ENCODE measurements around the gene GPHN.

DNA sequence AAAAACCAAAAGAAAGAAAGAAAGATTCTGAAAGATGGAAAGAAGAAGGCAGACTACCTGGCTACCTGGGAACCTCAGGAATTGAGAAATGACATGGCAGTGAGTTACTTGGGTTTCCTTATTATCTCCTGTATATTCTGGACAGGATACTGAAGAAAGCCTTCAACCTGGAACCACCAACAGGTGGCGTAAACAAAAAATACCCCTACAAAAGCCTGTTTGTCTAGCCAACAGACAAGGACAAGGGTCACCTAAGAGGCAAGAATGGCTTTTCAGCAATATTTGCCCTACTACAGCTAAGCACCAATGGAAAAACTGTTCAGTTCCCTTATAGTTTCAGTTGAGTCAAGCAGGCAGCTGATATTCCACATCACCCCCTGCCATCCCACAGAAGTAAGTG is 274.9 kb downstream of the GPHN start:
- TF ChIP-seq MYC (IDR thresholded peaks at IDR 0.05; ENCODE audit: borderline replicate concordance, low read length): no peak
- TF ChIP-seq, protein P1, sequence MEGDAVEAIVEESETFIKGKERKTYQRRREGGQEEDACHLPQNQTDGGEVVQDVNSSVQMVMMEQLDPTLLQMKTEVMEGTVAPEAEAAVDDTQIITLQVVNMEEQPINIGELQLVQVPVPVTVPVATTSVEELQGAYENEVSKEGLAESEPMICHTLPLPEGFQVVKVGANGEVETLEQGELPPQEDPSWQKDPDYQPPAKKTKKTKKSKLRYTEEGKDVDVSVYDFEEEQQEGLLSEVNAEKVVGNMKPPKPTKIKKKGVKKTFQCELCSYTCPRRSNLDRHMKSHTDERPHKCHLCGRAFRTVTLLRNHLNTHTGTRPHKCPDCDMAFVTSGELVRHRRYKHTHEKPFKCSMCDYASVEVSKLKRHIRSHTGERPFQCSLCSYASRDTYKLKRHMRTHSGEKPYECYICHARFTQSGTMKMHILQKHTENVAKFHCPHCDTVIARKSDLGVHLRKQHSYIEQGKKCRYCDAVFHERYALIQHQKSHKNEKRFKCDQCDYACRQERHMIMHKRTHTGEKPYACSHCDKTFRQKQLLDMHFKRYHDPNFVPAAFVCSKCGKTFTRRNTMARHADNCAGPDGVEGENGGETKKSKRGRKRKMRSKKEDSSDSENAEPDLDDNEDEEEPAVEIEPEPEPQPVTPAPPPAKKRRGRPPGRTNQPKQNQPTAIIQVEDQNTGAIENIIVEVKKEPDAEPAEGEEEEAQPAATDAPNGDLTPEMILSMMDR (IDR thresholded peaks at IDR 0.05): no peak

All from A549 (cell line).